HEK293 (cell line): ENCODE data around the gene RDH16.

Source experiments
- KLF1 ChIP-seq: fragments of 450-650 bp; formaldehyde crosslinking; IDR thresholded peaks from 2 replicates; pipeline ENCODE4 v1.5.1; 2016; ENCODE audit warnings: missing biosample characterization, missing genetic modification characterization
- ZBTB48 ChIP-seq: fragments of 450-650 bp; formaldehyde crosslinking; IDR thresholded peaks from 2 replicates; pipeline ENCODE4 v1.5.1; 2016; ENCODE audit warnings: missing biosample characterization, missing genetic modification characterization
- ZNF239 ChIP-seq: fragments of 450-650 bp; formaldehyde crosslinking; IDR thresholded peaks from 2 replicates; pipeline ENCODE4 v1.5.1; 2016; ENCODE audit warnings: missing biosample characterization, missing genetic modification characterization
- ZNF626 ChIP-seq: fragments of 450-650 bp; sonication (Bioruptor Pico); formaldehyde crosslinking; IDR thresholded peaks from 2 replicates; pipeline ENCODE4 v1.5.1; 2018; ENCODE audit warnings: missing biosample characterization, missing genetic modification characterization, inconsistent platforms
- TF ChIP-seq, protein P1 (sequence below): fragments of 450-650 bp; formaldehyde crosslinking; IDR thresholded peaks from 2 replicates; pipeline ENCODE4 v1.5.1; 2017; ENCODE audit warnings: missing biosample characterization, missing genetic modification characterization
- TF ChIP-seq, protein P2 (sequence below): fragments of 450-650 bp; formaldehyde crosslinking; IDR thresholded peaks from 2 replicates; pipeline ENCODE4 v1.5.1; 2016; ENCODE audit warnings: missing biosample characterization, missing genetic modification characterization

DNA sequence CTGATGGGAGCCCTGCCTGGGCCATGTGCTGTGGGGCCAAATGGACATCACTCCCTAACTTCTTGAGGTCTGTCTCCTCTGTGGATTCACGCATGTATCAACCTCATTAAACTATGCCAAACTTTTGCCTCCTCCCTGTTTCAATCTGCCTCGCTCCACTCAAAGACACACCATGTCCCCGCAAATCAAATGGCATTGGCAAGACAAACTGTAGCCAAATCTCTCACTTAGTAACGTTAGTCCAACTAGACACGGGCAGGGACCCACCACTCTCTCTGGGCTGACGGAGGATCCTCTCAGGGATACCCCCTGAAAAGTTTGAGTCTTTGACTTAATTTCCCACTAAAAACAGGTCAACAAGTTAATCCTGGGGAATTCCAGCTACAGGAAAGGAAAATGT lies 40.9 kb upstream of the RDH16 start:
- TF ChIP-seq, protein P1, sequence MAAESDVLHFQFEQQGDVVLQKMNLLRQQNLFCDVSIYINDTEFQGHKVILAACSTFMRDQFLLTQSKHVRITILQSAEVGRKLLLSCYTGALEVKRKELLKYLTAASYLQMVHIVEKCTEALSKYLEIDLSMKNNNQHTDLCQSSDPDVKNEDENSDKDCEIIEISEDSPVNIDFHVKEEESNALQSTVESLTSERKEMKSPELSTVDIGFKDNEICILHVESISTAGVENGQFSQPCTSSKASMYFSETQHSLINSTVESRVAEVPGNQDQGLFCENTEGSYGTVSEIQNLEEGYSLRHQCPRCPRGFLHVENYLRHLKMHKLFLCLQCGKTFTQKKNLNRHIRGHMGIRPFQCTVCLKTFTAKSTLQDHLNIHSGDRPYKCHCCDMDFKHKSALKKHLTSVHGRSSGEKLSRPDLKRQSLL (tag by site-specific recombination) = no peak
- TF ChIP-seq ZNF239 (no peak), ZNF626 (tag by site-specific recombination) (no peak), KLF1 (tag by site-specific recombination) (no peak), ZBTB48 (tag by site-specific recombination) (no peak)
- TF ChIP-seq, protein P2, sequence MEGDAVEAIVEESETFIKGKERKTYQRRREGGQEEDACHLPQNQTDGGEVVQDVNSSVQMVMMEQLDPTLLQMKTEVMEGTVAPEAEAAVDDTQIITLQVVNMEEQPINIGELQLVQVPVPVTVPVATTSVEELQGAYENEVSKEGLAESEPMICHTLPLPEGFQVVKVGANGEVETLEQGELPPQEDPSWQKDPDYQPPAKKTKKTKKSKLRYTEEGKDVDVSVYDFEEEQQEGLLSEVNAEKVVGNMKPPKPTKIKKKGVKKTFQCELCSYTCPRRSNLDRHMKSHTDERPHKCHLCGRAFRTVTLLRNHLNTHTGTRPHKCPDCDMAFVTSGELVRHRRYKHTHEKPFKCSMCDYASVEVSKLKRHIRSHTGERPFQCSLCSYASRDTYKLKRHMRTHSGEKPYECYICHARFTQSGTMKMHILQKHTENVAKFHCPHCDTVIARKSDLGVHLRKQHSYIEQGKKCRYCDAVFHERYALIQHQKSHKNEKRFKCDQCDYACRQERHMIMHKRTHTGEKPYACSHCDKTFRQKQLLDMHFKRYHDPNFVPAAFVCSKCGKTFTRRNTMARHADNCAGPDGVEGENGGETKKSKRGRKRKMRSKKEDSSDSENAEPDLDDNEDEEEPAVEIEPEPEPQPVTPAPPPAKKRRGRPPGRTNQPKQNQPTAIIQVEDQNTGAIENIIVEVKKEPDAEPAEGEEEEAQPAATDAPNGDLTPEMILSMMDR (tag by site-specific recombination) = no peak
